ENCODE data around the gene FMO1.
"Not testable (repeated sequence)": the region's sequence is repeated elsewhere in the genome, so short reads cannot be mapped to it uniquely, and the experiment has no call there.

FMO1 gene, protein sequence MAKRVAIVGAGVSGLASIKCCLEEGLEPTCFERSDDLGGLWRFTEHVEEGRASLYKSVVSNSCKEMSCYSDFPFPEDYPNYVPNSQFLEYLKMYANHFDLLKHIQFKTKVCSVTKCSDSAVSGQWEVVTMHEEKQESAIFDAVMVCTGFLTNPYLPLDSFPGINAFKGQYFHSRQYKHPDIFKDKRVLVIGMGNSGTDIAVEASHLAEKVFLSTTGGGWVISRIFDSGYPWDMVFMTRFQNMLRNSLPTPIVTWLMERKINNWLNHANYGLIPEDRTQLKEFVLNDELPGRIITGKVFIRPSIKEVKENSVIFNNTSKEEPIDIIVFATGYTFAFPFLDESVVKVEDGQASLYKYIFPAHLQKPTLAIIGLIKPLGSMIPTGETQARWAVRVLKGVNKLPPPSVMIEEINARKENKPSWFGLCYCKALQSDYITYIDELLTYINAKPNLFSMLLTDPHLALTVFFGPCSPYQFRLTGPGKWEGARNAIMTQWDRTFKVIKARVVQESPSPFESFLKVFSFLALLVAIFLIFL

GRCh38 chr1:171248302-171248701 is at the start of gene FMO1:
Gene FMO1, plus strand, starts transcription at chr1:171248494. Its CDS starts 9,594 bp downstream, at chr1:171258088.
- no peak for DNase-seq (ENCODE audit: low read depth in 2 of 3, low spot score in 1 of 3)

DNA sequence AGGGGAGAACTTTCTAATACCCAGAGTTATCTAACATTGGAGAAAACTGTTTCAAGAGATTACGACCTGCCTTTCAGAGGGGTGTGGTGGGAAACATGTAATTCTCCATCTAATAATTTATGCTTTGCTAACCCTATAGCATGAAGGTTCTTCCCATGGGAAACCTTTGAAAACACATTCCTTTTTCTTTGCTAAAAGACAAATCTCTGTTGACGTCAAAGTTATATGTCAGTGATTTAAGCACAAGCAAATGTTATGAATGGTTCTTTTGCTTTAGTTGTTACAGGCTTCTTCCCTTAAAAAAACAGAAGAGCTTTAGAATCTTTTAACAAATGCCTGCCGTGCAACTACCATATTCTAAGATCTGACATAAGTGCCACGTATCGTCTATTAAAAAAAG is 44.0 kb upstream of the FMO1 start:
- no peak for DNase-seq (ENCODE audit: low read depth in 2 of 3, low spot score in 1 of 3)

GRCh38 chr1:171206204-171206977 is 41.9 kb upstream of the FMO1 start:
- DNase-seq (ENCODE audit: low read depth in 2 of 3, low spot score in 1 of 3), result no peak

DNA sequence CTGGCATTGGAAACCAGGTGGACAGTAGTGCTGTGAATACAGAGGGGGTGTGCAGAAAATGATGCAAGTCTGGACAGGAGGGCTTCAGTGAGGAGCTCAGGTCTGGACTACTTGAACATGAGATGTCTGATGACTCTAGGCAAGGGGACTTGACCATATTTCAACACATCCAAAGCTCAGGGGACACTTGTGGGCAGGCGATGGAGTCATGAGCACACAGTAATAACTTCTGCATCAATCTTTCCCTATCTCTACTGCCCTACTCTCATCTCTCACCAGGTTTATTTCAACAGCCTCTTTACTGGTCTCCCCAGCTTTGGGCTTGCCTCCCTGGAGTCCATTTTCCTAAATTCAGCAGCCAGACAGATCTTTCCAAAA is 41.3 kb upstream of the FMO1 start:
- no peak for DNase-seq (ENCODE audit: low read depth in 2 of 3, low spot score in 1 of 3)

DNA sequence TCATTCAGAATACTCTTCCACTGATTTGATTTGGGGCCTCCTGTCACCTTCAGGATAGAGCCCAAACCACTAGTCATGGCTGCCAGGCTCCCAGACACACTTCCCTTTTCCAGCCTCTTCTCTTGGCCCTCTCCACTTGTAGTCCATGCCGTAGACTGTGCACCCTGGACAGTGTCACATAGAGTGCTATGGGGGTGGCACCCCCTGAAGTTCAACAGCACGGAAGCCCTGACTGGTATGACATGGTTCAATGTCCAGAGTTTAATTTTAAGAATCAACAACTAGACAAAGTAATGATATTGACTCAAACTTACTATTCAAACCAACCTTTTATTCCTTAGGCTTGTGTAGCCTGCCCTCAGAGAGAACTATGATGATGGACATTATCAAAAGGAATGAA is 40.9 kb upstream of the FMO1 start:
- no peak for DNase-seq (ENCODE audit: low read depth in 2 of 3, low spot score in 1 of 3)

- no peak for DNase-seq (ENCODE audit: low read depth in 2 of 3, low spot score in 1 of 3)
These were observed 37.9 kb upstream of the FMO1 start for GRCh38 chr1:171210355-171210754.

GRCh38 chr1:171212607-171213351 is 35.5 kb upstream of the FMO1 start:
- no peak for DNase-seq (ENCODE audit: low read depth in 2 of 3, low spot score in 1 of 3)

GRCh38 chr1:171213559-171214454 is 34.5 kb upstream of the FMO1 start:
- DNase-seq (ENCODE audit: low read depth in 2 of 3, low spot score in 1 of 3), result no peak

DNA sequence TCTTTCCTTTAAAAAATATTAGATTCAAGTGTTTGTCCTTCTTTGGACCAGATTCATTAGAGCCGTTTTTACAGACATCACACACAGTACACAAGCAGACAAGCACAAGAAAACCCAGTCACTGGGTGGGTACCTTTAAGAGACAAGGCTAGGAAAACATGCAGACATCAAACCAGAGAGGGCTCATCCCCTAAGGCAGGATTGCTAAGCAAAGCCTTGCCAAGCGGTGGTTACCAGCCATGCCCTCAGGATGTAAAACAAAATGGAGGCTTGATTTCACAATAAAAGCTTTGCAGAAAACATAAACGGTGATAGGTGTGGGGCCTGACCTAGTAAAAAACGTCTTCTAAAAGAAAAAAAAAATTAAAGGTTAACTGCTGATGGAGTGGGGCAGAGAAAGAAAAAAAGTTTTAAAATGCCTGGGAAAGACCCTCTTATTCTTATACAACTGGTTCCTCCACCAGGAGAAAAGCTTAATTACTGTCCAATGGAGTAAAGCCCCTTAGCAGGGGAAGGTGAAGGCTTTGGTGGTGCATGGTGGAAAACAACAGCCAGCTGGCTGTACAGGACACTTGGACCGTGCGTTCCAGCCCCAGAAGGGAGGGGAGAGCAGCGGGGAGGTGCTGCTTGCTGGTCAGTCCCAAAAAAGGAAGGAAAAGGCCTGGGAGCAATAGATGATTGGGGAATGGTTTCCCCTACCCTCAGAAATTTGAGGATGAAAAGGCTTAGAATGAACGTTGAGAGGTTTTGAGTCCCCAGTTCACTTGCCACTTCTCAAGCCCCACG is 30.4 kb upstream of the FMO1 start:
- DNase-seq (ENCODE audit: low read depth in 2 of 3, low spot score in 1 of 3), result no peak

DNA sequence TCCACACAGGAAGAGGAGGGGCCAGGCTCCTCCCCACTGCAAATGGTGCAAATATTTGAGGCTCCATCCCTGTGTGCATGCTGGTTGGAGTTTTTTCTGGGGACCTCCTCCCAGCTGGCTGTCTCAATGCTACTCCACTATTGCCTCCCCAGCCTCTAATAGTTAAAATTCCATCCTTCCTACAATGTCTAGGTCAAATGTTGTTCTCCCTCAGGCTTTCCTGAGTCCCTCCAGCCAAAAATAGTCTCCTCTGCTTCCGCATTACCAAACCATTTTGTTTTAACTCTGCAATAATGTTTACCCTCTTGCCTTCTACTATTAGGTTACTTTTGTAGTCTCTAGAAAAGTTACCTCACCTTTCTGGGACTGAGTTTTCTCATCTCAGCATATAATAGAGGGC is 29.6 kb upstream of the FMO1 start:
- DNase-seq (ENCODE audit: low read depth in 2 of 3, low spot score in 1 of 3), result no peak

DNA sequence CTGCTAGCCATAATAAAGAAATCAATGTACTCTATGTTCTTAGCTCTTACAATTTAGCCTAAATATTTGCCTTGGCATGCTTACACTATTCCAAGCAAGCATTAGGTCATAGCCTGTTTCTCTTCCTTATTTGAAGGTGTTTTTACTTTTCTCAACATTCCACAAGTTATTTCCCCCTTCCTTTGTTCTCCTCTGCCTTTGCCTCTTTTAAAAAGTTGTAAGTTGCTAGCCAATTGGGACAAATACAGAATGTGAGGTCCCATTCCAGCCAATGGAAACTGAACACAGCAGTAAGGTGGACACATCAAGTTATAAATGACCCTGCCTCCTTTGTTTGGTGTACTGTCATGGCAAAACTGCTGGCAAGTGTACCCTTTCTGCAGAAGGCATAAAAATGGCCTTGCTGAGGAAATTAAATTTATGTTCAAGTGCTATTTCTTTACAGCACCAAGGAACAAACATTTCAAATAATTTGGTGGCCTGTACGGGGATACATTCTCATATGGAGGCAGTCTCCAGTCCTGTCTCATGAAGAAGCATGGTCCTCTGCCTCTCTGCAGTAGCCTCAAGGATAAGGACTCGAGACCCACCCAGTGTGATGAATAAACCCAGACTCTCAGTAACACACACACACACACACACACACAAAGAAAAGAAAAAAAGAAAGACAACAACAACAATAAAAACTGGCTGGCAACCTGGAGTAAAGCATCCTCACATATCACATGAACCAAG is 28.8 kb upstream of the FMO1 start:
- DNase-seq (ENCODE audit: low read depth in 2 of 3, low spot score in 1 of 3), result no peak

DNA sequence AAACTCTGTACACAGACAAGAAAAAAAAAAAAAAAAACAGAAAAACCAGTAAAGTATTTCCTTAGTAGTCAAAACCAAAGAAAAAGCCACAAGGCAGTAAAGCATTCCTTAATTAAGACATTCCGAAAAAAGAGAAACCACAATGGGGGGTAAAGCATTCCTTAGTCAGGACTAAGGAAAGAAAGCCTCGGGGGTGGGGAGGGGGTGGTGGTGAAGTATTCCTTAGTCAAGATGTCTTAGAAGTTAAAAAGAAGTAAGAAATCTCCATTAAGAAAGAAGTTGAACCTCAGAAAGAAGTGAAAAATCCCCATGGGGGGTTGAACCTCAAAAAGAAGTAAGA is 28.2 kb upstream of the FMO1 start:
- DNase-seq (ENCODE audit: low read depth in 2 of 3, low spot score in 1 of 3), result no peak

DNA sequence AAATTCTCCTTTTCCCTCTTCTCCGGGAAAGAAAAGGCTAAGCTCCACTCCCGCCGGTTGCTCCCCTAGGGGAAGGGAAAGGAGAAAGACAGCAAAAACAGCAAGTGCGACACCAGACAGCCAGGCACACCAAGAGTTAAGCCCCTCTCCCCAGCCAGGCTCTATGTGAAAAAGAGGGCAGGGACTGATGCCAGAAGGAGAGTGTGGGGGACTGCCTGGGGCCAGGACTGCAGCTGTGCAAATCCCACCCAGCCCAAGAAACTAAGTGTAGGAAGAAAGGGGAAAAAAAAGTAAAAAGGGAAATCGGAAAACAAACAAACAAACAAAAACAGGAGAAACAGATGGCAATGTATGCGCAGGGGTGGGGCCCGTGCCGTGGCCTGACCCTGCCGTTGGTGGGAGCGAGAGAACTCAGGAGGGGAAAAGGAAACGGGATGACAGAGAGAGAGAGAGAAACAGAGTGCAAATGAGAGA is 27.7 kb upstream of the FMO1 start:
- no peak for DNase-seq (ENCODE audit: low read depth in 2 of 3, low spot score in 1 of 3)

- no peak for DNase-seq (ENCODE audit: low read depth in 2 of 3, low spot score in 1 of 3)
These were observed 26.4 kb upstream of the FMO1 start for GRCh38 chr1:171221665-171222591.

DNA sequence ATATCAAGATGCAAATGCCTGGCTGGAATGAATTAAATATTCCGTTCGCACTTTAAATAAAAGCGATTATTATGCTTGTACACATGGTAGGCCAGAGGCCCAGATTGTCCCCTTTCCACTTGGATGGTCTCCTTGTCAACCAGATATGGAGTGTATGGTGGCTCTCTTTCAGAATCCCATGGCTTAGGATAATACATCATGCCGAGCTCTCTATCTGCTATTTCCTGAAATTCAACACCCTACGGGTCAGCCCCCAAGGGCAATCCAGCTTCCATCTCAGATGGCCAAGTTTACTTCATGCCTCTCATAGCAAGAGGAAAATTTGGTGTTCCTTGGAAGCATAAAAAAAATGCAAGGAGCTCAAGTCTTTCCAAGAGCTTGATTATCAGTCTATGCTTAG is 25.4 kb upstream of the FMO1 start:
- no peak for DNase-seq (ENCODE audit: low read depth in 2 of 3, low spot score in 1 of 3)

DNA sequence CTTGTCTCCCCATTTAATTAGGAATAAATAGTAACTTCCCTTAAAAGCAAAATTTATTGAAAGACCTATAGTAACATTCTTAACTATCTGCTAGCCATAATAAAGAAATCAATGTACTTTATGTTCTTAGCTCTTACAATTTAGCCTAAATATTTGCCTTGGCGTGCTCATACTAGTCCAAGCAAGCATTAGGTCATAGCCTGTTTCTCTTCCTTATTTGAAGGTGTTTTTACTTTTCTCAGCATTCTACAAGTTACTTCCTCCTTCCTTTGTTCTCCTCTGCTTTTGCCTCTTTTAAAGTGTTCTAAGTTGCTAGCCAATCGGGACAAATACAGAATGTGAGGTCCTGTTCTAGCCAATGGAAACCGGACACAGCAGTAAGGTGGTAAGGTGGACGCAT is 24.0 kb upstream of the FMO1 start:
- not testable (repeated sequence) for DNase-seq (ENCODE audit: low read depth in 2 of 3, low spot score in 1 of 3)

DNA sequence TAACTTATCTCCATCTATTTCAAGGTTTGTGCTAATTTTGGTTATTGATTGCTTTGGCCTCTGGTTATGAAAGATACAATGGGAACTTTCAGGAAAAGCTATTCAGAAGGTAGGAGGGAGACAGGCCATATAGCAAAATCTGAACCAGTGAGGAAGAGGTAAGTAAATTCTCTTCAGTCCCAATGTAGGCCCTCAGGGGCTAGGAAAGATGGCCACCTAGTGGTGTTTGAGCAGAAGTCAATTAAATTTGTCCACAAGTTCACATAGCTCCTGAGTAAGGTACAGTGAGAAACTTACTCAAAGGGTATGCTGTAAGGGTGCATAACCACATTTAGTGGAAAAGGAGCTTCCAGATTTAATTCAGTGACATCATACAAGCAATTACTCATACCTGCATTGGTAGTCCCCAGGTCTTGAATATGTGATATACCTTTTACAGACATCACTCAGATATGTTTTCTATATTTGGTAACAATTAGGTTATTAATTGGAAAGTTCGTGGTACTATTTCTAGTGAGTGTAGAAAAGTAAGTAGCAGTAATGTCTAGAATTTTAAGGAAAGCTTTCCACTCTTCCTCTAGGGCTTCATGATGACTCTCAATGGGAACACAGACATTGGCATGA is 21.4 kb upstream of the FMO1 start:
- no peak for DNase-seq (ENCODE audit: low read depth in 2 of 3, low spot score in 1 of 3)

DNA sequence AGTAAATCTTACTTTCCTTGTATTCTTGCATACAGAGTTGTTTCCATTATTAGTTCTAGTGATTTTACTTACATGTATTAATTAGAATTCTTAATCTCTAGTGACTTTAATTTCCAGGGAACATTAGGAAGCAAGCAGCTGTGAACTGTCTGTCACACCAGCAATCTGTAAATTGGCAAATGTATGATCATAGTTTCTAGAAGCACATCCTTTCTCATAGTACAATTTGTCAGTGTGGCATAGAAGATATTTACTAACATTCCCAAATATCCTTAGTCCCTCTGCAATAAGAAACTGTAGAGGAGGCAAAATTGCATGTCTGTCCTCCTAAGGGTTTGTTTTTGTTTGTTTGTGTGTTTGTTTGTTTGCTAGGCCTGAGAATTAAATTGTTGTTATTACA is 17.0 kb upstream of the FMO1 start:
- no peak for DNase-seq (ENCODE audit: low read depth in 2 of 3, low spot score in 1 of 3)
